GM12865 (cell line): Measurements from ENCODE around the gene DAPK1.
"Not testable (repeated sequence)": the region's sequence is repeated elsewhere in the genome, so short reads cannot be mapped to it uniquely, and the experiment has no call there.

Experiments
- DNase-seq: peaks from one replicate; pipeline ENCODE4 v3.0.0; 2010; ENCODE audit warnings: low read depth
- H3K4me3 ChIP-seq: 2 replicates; pipeline ENCODE4 v1.5.1; 2011; ENCODE audit warnings: mild to moderate bottlenecking, low read depth, low read length, control low read depth
- TF ChIP-seq, protein P1 (sequence below): IDR thresholded peaks from 2 replicates; pipeline ENCODE4 v1.5.1; 2011; ENCODE audit warnings: low read length, control low read depth, low read depth, inconsistent platforms; ENCODE audit not compliant: insufficient read depth; ENCODE audit errors: missing control alignments

Gene DAPK1

DNA sequence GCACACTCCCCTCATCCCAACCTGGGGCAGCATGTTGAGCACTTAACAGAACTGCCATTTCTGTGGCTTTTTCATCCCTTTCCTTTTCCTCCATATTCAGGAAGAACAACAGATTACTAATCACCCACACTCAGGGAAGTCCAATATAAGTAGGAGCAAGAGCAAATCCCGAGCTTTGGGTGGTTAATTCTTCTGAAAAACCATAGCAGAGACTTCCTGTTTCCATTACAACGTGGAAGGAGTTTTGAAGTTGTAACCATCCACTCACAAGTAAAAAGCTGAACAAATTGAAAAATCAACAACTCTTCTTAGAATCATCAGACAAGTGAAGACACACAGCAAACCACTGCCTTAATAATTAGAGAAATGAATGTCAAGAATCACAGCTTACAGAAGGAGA lies 236.4 kb downstream of the DAPK1 start:
- TF ChIP-seq, protein P1, sequence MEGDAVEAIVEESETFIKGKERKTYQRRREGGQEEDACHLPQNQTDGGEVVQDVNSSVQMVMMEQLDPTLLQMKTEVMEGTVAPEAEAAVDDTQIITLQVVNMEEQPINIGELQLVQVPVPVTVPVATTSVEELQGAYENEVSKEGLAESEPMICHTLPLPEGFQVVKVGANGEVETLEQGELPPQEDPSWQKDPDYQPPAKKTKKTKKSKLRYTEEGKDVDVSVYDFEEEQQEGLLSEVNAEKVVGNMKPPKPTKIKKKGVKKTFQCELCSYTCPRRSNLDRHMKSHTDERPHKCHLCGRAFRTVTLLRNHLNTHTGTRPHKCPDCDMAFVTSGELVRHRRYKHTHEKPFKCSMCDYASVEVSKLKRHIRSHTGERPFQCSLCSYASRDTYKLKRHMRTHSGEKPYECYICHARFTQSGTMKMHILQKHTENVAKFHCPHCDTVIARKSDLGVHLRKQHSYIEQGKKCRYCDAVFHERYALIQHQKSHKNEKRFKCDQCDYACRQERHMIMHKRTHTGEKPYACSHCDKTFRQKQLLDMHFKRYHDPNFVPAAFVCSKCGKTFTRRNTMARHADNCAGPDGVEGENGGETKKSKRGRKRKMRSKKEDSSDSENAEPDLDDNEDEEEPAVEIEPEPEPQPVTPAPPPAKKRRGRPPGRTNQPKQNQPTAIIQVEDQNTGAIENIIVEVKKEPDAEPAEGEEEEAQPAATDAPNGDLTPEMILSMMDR: no peak
- no peak for DNase-seq

DNA sequence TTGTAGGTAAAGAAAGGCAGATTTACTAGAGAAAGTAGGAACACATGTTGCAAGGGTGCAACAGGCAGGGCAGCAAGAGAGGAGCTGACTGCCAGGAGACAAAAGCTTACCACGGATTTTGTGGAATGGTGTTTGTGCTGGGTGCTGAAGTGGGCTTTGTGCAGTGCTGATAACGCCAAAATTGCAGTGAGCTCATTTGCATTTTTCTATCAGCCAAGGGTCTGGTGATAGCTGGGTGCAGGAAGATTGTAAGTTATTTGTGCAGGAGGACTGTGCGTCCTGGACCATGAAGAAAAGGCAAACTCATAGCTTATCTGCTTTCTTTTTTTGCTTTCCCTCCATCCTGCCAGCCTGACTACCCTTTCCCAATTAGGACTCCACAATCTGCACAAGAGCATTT lies 241.9 kb downstream of the DAPK1 start:
- H3K4me3 ChIP-seq: no peak overlapping the region
- TF ChIP-seq, protein P1: no peak
- DNase-seq: no peak

More for the DNA sequence above, 236.4 kb downstream of the DAPK1 start:
- no peak overlapping the region for H3K4me3 ChIP-seq

DNA sequence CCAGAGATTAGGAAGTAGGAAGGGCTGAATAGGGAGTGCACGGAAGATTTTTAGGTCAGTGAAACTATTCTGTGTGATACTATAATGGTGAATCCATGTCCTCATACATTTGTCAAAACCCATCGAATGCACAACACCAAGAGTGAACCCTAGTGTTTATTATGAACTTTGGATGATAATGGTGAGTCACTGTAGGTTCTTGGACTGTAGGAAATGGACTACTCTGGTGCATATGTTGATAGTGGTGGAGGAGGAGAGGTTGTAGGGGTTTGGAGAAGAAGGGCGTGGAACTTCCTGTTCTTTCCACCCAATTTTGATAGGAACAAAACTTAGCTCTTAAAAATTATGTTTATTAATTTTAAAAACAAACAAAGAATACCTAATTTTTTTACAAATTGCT lies 242.5 kb downstream of the DAPK1 start:
- no peak for DNase-seq
- H3K4me3 ChIP-seq: no peak overlapping the region
- TF ChIP-seq, protein P1: no peak

DNA sequence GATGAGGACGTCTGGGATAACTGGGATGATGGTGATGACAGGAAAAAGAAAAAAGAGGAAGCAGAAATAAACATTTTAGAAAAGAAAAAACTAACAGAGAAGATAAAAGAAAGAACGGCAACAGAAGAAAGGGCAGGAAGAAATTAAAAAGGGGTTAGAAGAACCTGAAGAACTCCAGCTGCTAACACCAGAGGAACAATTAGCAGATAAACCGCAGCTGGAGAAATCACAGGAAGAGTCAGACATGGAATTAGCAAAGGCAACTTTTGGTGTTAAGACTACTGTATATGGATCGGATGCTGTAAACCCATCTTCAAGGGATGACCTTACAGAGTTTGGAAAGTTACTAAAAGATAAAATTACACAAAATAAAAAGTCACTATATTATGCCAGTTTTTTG lies 243.7 kb downstream of the DAPK1 start:
- TF ChIP-seq, protein P1: no peak
- DNase-seq: no peak
- H3K4me3 ChIP-seq: no peak overlapping the region

DNA sequence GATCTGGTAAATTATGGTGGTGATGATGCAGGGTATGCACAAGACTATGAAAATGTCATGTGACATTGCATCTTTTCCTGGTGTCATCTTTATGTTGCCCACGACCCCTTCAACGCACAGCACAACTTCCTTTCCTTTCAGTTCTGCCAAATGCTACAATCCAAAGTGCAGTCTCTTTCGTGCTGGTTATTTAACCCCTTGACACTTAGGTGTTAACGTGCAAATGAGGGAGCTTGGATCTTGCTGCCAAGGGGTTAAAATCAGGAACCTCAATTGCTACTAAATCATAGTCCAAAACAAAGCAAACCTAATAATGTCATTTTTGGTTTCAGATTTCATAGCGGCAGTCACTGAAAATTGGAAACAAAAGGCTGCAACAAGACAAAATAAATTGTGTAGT lies 244.2 kb downstream of the DAPK1 start:
- DNase-seq: no peak
- TF ChIP-seq, protein P1: no peak
- H3K4me3 ChIP-seq: no peak overlapping the region

DNA sequence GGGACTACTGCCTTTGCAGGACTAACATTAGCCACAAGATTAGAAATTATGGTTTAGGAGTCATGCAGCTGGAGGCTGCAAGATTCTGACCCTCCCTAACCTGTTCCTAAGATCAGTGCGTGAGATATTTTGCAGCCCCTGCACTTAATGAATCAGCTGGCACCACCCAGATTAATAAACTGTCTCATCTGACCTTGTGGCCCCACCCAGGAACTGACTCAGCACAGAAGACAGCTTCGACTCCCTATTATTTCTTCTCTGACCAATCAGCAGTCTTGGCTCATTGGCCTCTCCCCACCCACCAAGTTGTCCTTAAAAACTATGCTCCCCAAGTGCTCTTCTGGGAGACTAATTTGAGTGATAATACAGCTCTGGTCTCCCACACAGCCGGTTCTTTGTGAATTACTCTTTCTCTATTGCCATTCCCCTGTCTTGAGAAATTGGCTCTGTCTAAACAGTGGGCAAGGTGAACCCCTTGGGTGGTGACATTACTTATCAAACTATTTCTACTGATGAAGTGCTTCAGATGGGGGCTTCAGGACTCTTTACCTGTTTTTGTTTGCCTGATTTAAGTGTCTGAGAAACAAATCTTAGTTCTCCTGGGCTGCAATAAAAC lies 245.3 kb downstream of the DAPK1 start:
- H3K4me3 ChIP-seq: no peak overlapping the region
- no peak for DNase-seq
- TF ChIP-seq, protein P1: no peak

DNA sequence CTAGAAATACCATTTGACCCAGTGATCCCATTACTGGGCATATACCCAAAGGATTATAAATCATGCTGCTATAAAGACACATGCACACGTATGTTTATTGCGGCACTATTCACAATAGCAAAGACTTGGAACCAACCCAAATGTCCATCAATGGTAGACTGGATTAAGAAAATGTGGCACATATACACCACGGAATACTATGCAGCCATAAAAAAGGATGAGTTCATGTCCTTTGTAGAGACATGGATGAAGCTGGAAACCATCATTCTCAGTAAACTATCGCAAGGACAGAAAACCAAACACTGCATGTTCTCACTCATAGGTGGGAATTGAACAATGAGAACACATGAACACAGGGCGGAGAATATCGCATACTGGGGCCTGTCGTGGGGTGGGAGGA lies 246.6 kb downstream of the DAPK1 start:
- DNase-seq, H3K4me3 ChIP-seq: not testable (repeated sequence)

DNA sequence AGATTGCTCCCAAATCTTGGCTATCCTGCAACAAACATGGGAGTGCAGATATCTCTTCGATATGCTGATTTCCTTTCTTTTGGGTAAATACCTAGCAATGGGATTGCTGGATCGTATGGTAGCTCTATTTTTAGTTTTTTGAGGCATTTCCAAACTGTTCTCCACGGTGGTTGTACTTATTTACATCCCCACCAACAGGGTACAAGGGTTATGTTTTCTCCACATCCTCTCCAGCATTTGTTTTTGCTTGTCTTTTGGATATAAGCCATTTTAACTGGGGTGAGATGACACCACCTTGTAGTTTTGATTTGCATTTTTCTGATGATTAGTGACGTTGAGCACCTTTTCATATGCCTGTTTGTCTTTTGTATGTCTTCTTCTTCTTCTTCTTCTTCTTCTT lies 248.5 kb downstream of the DAPK1 start:
- no peak overlapping the region for H3K4me3 ChIP-seq
- DNase-seq: no peak
- TF ChIP-seq, protein P1: no peak
